HEK293 (cell line): ENCODE measurements around the gene RFC1.

Source experiments
- CTCF ChIA-PET: fragments of 350-600 bp; formaldehyde crosslinking; extraction: SDS; loops from one replicate; lab custom pipeline; 2021; ENCODE audit warnings: antibody characterized with exemption; lab: Yijun Ruan, JAX
- POLR2A ChIA-PET: fragments of 300-600 bp; formaldehyde crosslinking; extraction: SDS; loops from one replicate; lab custom pipeline; 2020; ENCODE audit warnings: antibody characterized with exemption, inconsistent platforms; lab: Yijun Ruan, JAX
- H3K27ac ChIP-seq: fragments of 200-500 bp; sonication (Bioruptor generic); 2 replicates; pipeline ENCODE4 v1.5.1; 2014; ENCODE audit warnings: low read depth, low read length, control low read depth, inconsistent platforms; ENCODE audit errors: extremely low read depth
- H3K36me3 ChIP-seq, 2 experiments: fragments of 200-500 bp in 1 of 2; sonication (Bioruptor generic) in 1 of 2; 1 replicate in 1 of 2; 2 replicates in 1 of 2; pipeline ENCODE4 v1.5.1; 2014 to 2017; ENCODE audit warnings: inconsistent platforms in 2 of 2, low read length in 2 of 2; ENCODE audit not compliant: control insufficient read depth in 2 of 2, insufficient read depth in 1 of 2
- H3K4me1 ChIP-seq: fragments of 200-500 bp; sonication (Bioruptor generic); 2 replicates; pipeline ENCODE4 v1.5.1; 2014; ENCODE audit warnings: mild to moderate bottlenecking, low read length, inconsistent platforms; ENCODE audit not compliant: control insufficient read depth, insufficient read depth
- H3K4me3 ChIP-seq: 2 replicates; pipeline ENCODE4 v1.5.1; 2011; ENCODE audit warnings: low read depth, mild to moderate bottlenecking, control low read depth, low read length, moderate library complexity
- H3K9me3 ChIP-seq: fragments of 200-500 bp; sonication (Bioruptor generic); 2 replicates; pipeline ENCODE4 v1.5.1; 2014; ENCODE audit warnings: low read depth, low read length, inconsistent platforms; ENCODE audit not compliant: control insufficient read depth, insufficient read depth
- HOXD13 ChIP-seq: sonication (generic); formaldehyde crosslinking; IDR thresholded peaks from 2 replicates; pipeline ENCODE4 v1.8.0; 2022; ENCODE audit warnings: missing genetic modification reagents, borderline replicate concordance
- KLF1 ChIP-seq: fragments of 450-650 bp; formaldehyde crosslinking; IDR thresholded peaks from 2 replicates; pipeline ENCODE4 v1.5.1; 2016; ENCODE audit warnings: missing biosample characterization, missing genetic modification characterization
- PRDM4 ChIP-seq: fragments of 450-650 bp; formaldehyde crosslinking; IDR thresholded peaks from 2 replicates; pipeline ENCODE4 v1.5.1; 2017; ENCODE audit warnings: missing biosample characterization, missing genetic modification characterization
- RBAK ChIP-seq: fragments of 450-650 bp; formaldehyde crosslinking; IDR thresholded peaks from 2 replicates; pipeline ENCODE4 v1.5.1; 2016; ENCODE audit warnings: missing biosample characterization, missing genetic modification characterization
- SALL2 ChIP-seq: fragments of 450-650 bp; formaldehyde crosslinking; IDR thresholded peaks from 2 replicates; pipeline ENCODE4 v1.5.0; 2017; ENCODE audit warnings: missing biosample characterization, mild to moderate bottlenecking, missing genetic modification characterization, borderline replicate concordance
- SP3 ChIP-seq: fragments of 450-650 bp; formaldehyde crosslinking; IDR thresholded peaks from 2 replicates; pipeline ENCODE4 v1.5.1; 2016; ENCODE audit warnings: missing biosample characterization, missing genetic modification characterization
- ZBTB26 ChIP-seq: fragments of 450-650 bp; formaldehyde crosslinking; optimal IDR thresholded peaks from 2 replicates; pipeline ENCODE3; 2016; ENCODE audit warnings: missing biosample characterization, mild to moderate bottlenecking, missing genetic modification characterization
- ZFHX2 ChIP-seq: fragments of 450-650 bp; formaldehyde crosslinking; conservative IDR thresholded peaks from 2 replicates; pipeline ENCODE4 v1.5.1; 2016; ENCODE audit warnings: missing biosample characterization, missing genetic modification characterization
- ZNF175 ChIP-seq: fragments of 450-650 bp; formaldehyde crosslinking; IDR thresholded peaks from 2 replicates; pipeline ENCODE4 v1.5.1; 2016; ENCODE audit warnings: missing biosample characterization, missing genetic modification characterization
- ZNF18 ChIP-seq: fragments of 450-650 bp; formaldehyde crosslinking; IDR thresholded peaks from 2 replicates; pipeline ENCODE4 v1.5.1; 2016; ENCODE audit warnings: missing biosample characterization, missing genetic modification characterization
- ZNF37A ChIP-seq: fragments of 450-650 bp; IDR thresholded peaks from 2 replicates; pipeline ENCODE4 v1.5.1; 2018; ENCODE audit warnings: missing biosample characterization, missing genetic modification characterization
- ZNF391 ChIP-seq: fragments of 450-650 bp; formaldehyde crosslinking; IDR thresholded peaks from 2 replicates; pipeline ENCODE4 v1.5.1; 2016; ENCODE audit warnings: low read depth, missing biosample characterization, missing genetic modification characterization, borderline replicate concordance
- ZNF449 ChIP-seq: fragments of 450-650 bp; formaldehyde crosslinking; IDR thresholded peaks from 2 replicates; pipeline ENCODE4 v1.5.1; 2017; ENCODE audit warnings: missing biosample characterization, mild to moderate bottlenecking, missing genetic modification characterization, moderate library complexity
- ZNF48 ChIP-seq: fragments of 450-650 bp; formaldehyde crosslinking; IDR thresholded peaks from 2 replicates; pipeline ENCODE4 v1.5.1; 2016; ENCODE audit warnings: missing biosample characterization, missing genetic modification characterization
- ZNF510 ChIP-seq: fragments of 450-650 bp; formaldehyde crosslinking; IDR thresholded peaks from 2 replicates; pipeline ENCODE4 v1.5.1; 2018; ENCODE audit warnings: mild to moderate bottlenecking, missing genetic modification characterization, missing biosample characterization; ENCODE audit not compliant: insufficient replicate concordance
- ZNF518A ChIP-seq: fragments of 450-650 bp; formaldehyde crosslinking; conservative IDR thresholded peaks from 2 replicates; pipeline ENCODE4 v1.5.1; 2016; ENCODE audit warnings: low read depth, missing biosample characterization, missing genetic modification characterization
- ZNF549 ChIP-seq: fragments of 450-650 bp; IDR thresholded peaks from 2 replicates; pipeline ENCODE4 v1.5.1; 2018; ENCODE audit warnings: missing biosample characterization, missing genetic modification characterization, mild to moderate bottlenecking, inconsistent platforms, moderate library complexity
- ZNF629 ChIP-seq: fragments of 450-650 bp; formaldehyde crosslinking; IDR thresholded peaks from 2 replicates; pipeline ENCODE4 v1.5.1; 2017; ENCODE audit warnings: missing biosample characterization, missing genetic modification characterization
- ZNF654 ChIP-seq: fragments of 450-650 bp; formaldehyde crosslinking; IDR thresholded peaks from 2 replicates; pipeline ENCODE4 v1.5.1; 2016; ENCODE audit warnings: low read depth, missing biosample characterization, missing genetic modification characterization
- ZNF658 ChIP-seq: fragments of 450-650 bp; formaldehyde crosslinking; IDR thresholded peaks from 2 replicates; pipeline ENCODE4; 2016; ENCODE audit warnings: missing biosample characterization, missing genetic modification characterization
- ZNF670 ChIP-seq: fragments of 450-650 bp; formaldehyde crosslinking; IDR thresholded peaks from 2 replicates; pipeline ENCODE4 v1.5.1; 2016; ENCODE audit warnings: missing biosample characterization, missing genetic modification characterization, low read depth
- ZNF768 ChIP-seq: fragments of 450-650 bp; formaldehyde crosslinking; IDR thresholded peaks from 2 replicates; pipeline ENCODE4 v1.5.1; 2018; ENCODE audit warnings: missing biosample characterization, mild to moderate bottlenecking, missing genetic modification characterization
- ZNF843 ChIP-seq: fragments of 450-650 bp; formaldehyde crosslinking; IDR thresholded peaks from 2 replicates; pipeline ENCODE4 v1.5.1; 2016; ENCODE audit warnings: missing biosample characterization, missing genetic modification characterization

Gene RFC1

GRCh38 chr4:39349326-39349725, 16.8 kb downstream of the RFC1 start (continued):
- TF ChIP-seq ZNF518A: no peak
- TF ChIP-seq ZNF654: no peak
- TF ChIP-seq ZNF175: no peak
- no peak for TF ChIP-seq RBAK (tag by site-specific recombination)
- no peak for TF ChIP-seq ZNF549 (tag by site-specific recombination)
- no peak for TF ChIP-seq ZNF629 (tag by site-specific recombination)
- no peak for TF ChIP-seq ZNF449

GRCh38 chr4:39348371-39349315, 17.5 kb downstream of the RFC1 start:
- H3K4me3 ChIP-seq: no peak overlapping the region
- no peaks in the 10 kb centered on the region for H3K4me1 ChIP-seq
- no peak overlapping the region for H3K27ac ChIP-seq
- ChIA-PET CTCF (no interaction called here), POLR2A (no interaction called here)
- peaks cover 7 to 35% of the 10 kb centered on the region in 2 experiments for H3K36me3 ChIP-seq
- no peaks in the 10 kb centered on the region for H3K9me3 ChIP-seq
- TF ChIP-seq ZNF629 (tag by site-specific recombination): no peak
- no peak for TF ChIP-seq ZNF658 (tag by site-specific recombination)
- no peak for TF ChIP-seq ZNF18
- TF ChIP-seq HOXD13 (CRISPR knock-in tag): no peak
- TF ChIP-seq ZBTB26 (tag by site-specific recombination): no peak
- TF ChIP-seq SP3 (tag by site-specific recombination): no peak
- TF ChIP-seq SALL2 (tag by site-specific recombination): no peak
- TF ChIP-seq ZNF670 (tag by site-specific recombination): no peak
- no peak for TF ChIP-seq ZNF48 (tag by site-specific recombination)
- no peak for TF ChIP-seq ZNF391 (tag by site-specific recombination)
- TF ChIP-seq ZFHX2 (tag by site-specific recombination): no peak
- no peak for TF ChIP-seq ZNF37A (tag by site-specific recombination)
- no peak for TF ChIP-seq ZNF768 (tag by site-specific recombination)
- TF ChIP-seq KLF1: no peak
- no peak for TF ChIP-seq ZNF843 (tag by site-specific recombination)
- TF ChIP-seq ZNF510 (tag by site-specific recombination): no peak
- no peak for TF ChIP-seq PRDM4 (tag by site-specific recombination)
